ENCODE results near the gene BRSK1. TPM values are rescaled to one million over a fixed set of nuclear protein-coding genes. Genes with fewer than 3 reads are reported as not detected.

Gene BRSK1
- total RNA-seq, 6 donors from 2014 or later = 1.0 to 2.7 (median 1.1) TPM; not detected in 1

DNA sequence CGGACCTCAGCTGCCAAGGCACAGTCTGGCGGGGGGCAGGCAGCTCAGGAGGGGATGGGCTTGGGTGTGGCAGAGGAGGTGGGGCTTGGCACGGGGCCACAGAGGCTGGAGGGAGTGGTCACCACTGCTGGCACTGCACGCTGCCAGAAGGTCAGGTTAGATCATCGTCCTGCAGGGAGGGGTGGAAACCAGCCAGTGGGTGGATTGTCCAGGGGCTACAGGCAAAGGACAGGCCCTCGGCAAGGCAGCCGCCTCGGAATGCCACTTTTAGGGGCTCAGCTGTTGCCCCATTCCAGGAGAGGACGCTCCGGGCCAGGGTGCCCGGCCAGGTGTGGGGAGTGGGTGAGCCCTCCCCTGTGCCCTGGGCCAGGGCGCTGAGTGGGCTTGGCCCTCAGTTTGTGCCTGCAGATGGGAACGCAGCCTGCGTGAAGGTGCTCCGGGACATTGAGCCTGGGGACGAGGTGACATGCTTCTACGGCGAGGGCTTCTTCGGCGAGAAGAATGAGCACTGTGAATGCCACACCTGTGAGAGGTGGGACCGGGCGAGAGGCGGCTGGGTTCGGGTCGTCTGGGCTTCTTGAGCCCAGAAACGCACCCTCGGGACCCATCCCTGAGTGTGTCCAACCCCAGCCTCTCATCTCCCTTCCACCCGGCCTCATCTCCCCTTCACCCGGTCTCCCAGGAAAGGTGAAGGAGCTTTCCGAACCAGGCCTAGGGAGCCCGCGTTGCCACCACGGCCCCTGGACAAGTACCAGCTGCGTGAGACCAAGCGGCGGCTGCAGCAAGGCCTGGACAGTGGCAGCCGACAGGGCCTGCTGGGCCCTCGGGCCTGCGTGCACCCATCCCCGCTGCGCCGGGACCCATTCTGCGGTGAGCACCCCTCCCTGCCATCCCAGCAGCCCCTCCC is 62.3 kb downstream of the BRSK1 start:
- no peak for TF ChIP-seq POLR2A (IDR thresholded peaks at IDR 0.05)
- TF ChIP-seq EP300 (IDR thresholded peaks at IDR 0.05) = no peak
- TF ChIP-seq, protein P1, sequence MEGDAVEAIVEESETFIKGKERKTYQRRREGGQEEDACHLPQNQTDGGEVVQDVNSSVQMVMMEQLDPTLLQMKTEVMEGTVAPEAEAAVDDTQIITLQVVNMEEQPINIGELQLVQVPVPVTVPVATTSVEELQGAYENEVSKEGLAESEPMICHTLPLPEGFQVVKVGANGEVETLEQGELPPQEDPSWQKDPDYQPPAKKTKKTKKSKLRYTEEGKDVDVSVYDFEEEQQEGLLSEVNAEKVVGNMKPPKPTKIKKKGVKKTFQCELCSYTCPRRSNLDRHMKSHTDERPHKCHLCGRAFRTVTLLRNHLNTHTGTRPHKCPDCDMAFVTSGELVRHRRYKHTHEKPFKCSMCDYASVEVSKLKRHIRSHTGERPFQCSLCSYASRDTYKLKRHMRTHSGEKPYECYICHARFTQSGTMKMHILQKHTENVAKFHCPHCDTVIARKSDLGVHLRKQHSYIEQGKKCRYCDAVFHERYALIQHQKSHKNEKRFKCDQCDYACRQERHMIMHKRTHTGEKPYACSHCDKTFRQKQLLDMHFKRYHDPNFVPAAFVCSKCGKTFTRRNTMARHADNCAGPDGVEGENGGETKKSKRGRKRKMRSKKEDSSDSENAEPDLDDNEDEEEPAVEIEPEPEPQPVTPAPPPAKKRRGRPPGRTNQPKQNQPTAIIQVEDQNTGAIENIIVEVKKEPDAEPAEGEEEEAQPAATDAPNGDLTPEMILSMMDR (IDR thresholded peaks at IDR 0.05) = no peak
- TF ChIP-seq POLR2AphosphoS5 (IDR thresholded peaks at IDR 0.05) = no peak
- 79 to 90% methylated on average over 17 to 40 of the region's 43 CpGs for WGBS, 2 donors
- H3K9me3 ChIP-seq = no peaks in the 10 kb centered on the region
- no peaks in the 10 kb centered on the region for H3K27me3 ChIP-seq
- H3K27ac ChIP-seq = no peak overlapping the region
- peaks cover 0 to 37% (median 21%) of the 10 kb centered on the region in 4 donors for H3K36me3 ChIP-seq
- H3K4me3 ChIP-seq = no peak overlapping the region
- H3K4me1 ChIP-seq = peaks cover 5 to 14% (median 9%) of the 10 kb centered on the region in 4 donors
- ATAC-seq (ENCODE audit: low FRiP score in 2 of 2) (peak in 1 of 2 donors; percentile 73), DNase-seq (peak in 1 of 2 donors; percentile 84)

DNA sequence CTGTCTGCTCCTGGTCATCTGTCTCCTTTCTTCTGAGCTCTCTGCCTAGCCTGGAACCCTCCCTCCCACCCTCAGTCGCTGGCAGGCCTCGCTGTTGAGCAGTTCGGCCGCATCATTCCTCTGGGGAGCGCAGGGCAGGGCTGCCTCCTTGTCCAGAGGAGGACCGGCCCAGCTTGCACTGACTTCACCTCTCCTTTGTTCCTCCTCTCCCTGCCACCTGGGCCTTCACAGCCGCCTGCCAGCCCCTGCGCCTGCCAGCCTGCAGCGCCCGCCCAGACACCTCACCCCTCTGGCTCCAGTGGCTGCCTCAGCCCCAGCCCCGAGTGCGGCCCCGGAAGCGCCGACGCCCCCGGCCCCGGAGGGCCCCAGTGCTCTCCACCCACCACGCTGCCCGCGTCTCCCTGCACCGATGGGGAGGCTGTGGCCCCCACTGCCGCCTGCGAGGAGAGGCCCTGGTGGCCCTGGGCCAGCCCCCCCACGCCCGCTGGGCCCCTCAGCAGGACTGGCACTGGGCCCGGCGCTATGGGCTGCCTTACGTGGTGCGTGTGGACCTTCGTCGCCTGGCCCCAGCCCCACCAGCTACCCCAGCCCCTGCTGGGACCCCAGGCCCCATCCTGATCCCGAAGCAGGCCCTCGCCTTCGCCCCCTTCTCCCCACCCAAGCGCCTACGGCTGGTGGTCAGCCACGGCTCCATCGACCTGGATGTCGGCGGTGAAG is 63.1 kb downstream of the BRSK1 start:
- TF ChIP-seq, protein P1 (IDR thresholded peaks at IDR 0.05) = no peak
- TF ChIP-seq POLR2AphosphoS5 (IDR thresholded peaks at IDR 0.05) = no peak
- no peak for TF ChIP-seq EP300 (IDR thresholded peaks at IDR 0.05)
- no peak for TF ChIP-seq POLR2A (IDR thresholded peaks at IDR 0.05)
- Histone ChIP-seq H3K27me3 (peaks cover 0 to 4% (median 1%) of the 10 kb centered on the region in 4 donors), H3K4me1 (peaks cover 0 to 10% (median 1%) of the 10 kb centered on the region in 4 donors), H3K36me3 (peaks cover 0 to 37% (median 20%) of the 10 kb centered on the region in 4 donors), H3K27ac (no peak overlapping the region), H3K9me3 (no peaks in the 10 kb centered on the region), H3K4me3 (no peak overlapping the region)
- 88 to 93% methylated on average over 21 to 37 of the region's 41 CpGs for WGBS, 2 donors
- ATAC-seq (ENCODE audit: low FRiP score in 2 of 2) = peak in 1 of 2 donors; percentile 74
- DNase-seq = peak in 1 of 2 donors; percentile 82

DNA sequence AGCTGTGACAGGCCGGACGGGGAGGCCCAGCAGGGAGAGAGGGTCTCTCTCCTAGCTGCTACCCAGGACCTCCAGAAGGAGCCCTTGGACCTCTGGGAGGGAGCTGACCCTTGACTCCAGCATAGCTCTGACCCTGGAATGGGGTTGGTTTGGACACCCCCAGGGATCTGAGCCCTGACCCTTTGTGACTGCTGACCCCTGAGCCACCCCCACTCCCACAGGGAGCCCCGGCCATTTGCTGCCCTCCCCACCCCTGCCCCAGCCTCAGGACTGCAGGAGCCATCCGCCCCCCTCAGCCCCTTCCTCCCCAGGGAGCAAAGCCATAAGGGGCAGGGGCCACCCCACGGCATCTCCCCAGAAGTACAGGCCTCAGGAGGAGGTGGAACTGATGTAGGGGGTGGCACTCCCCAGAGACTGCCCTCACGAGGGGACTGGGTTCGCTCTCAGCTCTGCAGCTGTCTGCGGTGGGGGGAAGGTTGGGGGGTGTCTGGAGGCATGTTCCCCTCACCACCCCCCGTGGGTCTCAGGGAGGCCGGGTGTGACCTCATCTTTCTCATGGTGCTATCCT is 63.7 kb downstream of the BRSK1 start:
- WGBS, 2 donors = 86 to 89% methylated on average over 5 to 10 of the region's 10 CpGs
- no peak overlapping the region for H3K4me3 ChIP-seq
- TF ChIP-seq, protein P1 (IDR thresholded peaks at IDR 0.05) = no peak
- no peak for TF ChIP-seq POLR2AphosphoS5 (IDR thresholded peaks at IDR 0.05)
- TF ChIP-seq POLR2A (IDR thresholded peaks at IDR 0.05) = no peak
- TF ChIP-seq EP300 (IDR thresholded peaks at IDR 0.05) = no peak
- H3K4me1 ChIP-seq = peaks cover 0 to 10% (median 1%) of the 10 kb centered on the region in 4 donors
- no peak overlapping the region for H3K27ac ChIP-seq
- no peaks in the 10 kb centered on the region for H3K9me3 ChIP-seq
- H3K36me3 ChIP-seq = peaks cover 0 to 31% (median 14%) of the 10 kb centered on the region in 4 donors
- DNase-seq (no peak), ATAC-seq (ENCODE audit: low FRiP score in 2 of 2) (no peak)
- peaks cover 0 to 9% (median 5%) of the 10 kb centered on the region in 4 donors for H3K27me3 ChIP-seq

DNA sequence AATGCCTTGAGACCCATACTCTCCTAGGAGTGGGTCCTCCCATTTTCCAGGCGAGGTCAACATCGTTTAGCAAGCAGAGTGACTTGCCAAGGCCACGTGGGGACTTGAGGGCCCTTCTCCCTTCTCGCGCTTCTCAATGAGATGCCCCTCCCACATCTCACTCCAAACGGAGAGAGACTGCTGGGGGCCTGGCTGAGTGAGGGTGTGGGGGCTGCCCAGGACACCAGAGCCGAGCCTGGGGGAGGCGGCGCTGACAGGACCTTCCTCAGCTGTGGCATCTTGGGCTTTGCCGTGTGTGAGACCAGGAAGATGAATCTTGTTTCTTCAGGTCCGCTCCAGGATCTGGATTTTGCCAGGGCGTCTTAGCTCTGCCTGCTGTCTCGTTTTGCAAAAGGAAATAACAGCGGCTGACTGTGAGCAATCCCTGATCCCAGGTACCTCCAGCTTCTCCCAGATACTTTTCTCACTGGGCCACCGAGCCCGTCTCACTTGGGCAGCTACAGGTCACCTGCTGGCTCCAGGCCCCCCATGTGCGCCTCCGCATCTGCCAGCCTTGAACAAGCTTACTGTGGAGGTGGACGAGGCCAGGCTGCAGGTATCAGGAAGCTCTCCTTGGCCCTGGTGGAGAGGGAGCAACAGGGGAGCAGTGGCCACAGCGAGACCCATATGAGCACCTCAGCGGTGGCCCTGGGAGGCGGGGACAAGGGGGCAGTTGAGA is 64.7 kb downstream of the BRSK1 start:
- H3K27me3 ChIP-seq = peaks cover 0 to 18% (median 10%) of the 10 kb centered on the region in 4 donors
- ATAC-seq (ENCODE audit: low FRiP score in 2 of 2) = no peak
- 69 to 72% methylated on average over 12 to 22 of the region's 22 CpGs for WGBS, 2 donors
- TF ChIP-seq EP300 (IDR thresholded peaks at IDR 0.05) (no peak), POLR2AphosphoS5 (IDR thresholded peaks at IDR 0.05) (no peak), POLR2A (IDR thresholded peaks at IDR 0.05) (no peak)
- TF ChIP-seq, protein P1 (IDR thresholded peaks at IDR 0.05) = no peak
- no peak overlapping the region for H3K4me3 ChIP-seq
- no peaks in the 10 kb centered on the region for H3K9me3 ChIP-seq
- peak in 1 of 2 donors; percentile 65 for DNase-seq
- H3K4me1 ChIP-seq = peaks cover 4 to 15% (median 6%) of the 10 kb centered on the region in 4 donors
- peaks cover 0 to 21% (median 9%) of the 10 kb centered on the region in 4 donors for H3K36me3 ChIP-seq
- no peak overlapping the region for H3K27ac ChIP-seq
